CD4-positive, alpha-beta T cell treated with Interleukin-4 for 4 hours (primary cell): ENCODE data around the gene MYO18B.

Experiments
- DNase-seq: peaks from one replicate; pipeline ENCODE4 v3.0.0-alpha.2; 2020

The MYO18B gene

GRCh38 chr22:25874327-25874726, 132.3 kb downstream of the MYO18B start:
- DNase-seq = no peak

DNA sequence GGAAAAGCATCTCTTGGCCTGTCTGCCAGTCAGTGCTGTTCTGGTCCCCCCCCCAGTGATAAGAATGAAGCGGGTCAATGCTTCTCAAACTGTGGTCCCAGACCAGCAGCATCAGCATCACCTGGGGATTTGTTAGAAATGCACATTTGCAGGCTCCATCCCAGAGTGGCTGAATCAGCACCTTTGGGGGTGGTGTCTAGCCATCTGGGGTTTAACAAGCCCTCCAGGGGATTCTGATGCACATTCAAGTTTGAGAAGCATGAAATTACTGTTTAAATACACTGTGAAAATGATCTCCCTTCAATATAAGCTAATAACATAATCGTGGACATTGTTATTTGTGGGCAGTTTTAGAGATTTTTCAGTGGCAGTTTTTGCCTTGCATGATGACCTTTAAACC, 133.5 kb downstream of the MYO18B start:
- no peak for DNase-seq

GRCh38 chr22:25876871-25877270, 134.9 kb downstream of the MYO18B start:
- DNase-seq = no peak

DNA sequence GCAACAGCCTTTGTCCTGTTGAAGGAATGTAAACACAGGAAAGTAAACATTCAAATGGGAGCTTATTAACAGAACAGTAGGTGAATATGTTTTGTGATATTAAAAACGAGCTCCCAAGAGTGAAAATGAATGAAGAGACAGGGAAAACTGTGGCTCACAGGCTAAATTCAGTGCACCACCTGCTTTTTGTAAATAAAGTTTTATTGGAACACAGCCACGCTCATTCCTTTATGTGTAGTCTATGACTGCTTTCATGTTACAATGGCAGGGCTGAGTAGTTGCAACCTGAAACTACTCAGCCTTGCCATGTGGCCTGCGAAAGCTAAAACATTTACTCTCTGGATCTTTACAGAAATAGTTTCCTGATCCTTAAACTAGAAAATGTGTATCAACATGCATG, 136.9 kb downstream of the MYO18B start:
- no peak for DNase-seq

DNA sequence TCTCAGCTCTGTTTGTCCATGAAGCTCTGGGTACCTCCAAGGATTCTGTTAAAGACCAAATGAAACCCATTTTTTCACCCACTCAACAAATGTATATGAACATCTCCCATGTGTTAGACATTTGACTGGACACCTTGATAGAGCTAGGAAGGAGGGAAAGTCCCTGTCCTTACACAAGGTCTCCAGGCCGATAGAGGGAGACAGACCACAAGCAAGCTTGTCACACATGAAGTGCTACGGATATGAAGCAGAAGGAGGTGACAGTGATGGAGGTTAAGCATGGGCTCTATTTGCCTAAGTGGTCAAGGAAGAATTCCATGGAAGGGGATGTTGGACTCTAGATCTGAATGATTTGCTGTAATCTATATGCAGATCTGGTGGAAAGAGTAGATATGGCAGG, 138.5 kb downstream of the MYO18B start:
- DNase-seq = no peak

DNA sequence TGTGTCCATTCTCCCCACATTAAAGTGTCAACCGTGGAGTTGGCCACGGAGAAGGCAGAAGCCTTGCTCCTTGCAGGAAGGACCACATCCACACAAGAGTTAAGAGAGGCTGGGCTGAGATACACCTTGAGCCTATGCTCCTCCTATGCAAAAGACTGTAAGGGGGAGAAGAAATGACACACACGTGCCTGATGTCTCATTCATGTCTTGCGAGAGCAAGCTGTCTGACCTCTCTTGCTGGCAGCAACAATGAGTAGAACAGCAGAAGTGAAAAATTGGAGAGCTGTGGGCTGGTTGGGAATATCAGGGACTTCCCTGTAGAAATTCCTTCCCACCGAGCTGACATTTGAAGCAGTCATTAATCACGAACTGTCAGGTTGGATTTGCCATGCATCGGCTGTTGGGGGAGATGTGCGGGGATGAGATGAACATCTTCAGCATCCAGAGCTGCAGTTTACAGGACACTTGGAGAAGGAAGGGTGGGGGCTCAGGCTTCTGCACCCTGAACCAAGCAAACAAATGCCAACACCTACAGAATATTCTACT, 139.3 kb downstream of the MYO18B start:
- no peak for DNase-seq

GRCh38 chr22:25882360-25882759, 140.4 kb downstream of the MYO18B start:
- DNase-seq = no peak

- no peak for DNase-seq
Observed at GRCh38 chr22:25883482-25884033, 141.6 kb downstream of the MYO18B start.

DNA sequence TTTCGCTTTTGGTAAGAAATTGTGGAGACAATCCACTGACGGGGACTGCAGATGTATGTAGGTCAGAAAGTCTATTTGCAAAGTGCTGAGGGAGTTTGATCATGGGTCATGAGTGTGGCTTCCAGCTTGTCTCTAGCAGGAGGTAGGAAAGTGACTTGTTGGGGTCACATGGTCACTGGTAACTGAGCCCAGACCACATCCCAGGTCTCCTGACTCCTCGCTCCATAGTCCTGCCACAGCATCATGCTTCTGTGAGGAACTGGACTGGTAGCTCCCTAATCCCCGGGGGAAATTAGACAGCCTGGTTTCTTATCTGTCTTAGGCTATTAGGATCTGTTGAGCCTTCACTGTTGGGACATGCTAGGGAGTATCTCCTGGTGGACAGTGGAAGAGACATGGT, 142.1 kb downstream of the MYO18B start:
- no peak for DNase-seq

DNA sequence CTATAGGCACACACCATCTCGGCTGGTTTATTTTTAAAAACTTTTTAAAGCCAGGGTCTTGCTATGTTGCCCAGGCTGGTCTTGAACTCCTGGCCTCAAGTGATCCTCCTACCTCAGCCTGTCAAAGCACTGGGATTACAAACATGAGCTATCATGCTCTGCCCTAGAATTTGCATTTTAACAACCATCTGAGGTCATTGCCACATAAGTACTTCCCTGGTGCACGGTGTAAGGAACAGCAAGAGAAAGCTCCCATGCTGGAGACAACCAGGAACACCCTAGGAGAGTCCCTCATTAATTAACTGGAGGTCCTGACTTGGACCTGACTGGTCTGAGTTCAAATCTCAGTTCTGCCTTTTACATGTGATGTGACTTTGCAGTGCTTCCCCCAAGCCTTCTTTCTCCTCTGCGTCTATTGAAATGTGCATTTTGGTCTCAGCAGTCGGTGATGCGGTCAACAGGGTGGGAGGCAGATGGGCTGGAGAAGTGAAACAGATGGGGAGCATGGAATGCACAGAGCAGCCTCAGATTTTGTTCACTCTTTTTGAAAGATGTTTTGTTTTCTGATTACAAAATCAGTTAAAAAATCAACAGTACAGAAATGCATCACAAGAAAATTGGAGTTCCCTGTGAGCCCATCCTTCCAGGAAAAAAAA, 146.5 kb downstream of the MYO18B start:
- DNase-seq = no peak

DNA sequence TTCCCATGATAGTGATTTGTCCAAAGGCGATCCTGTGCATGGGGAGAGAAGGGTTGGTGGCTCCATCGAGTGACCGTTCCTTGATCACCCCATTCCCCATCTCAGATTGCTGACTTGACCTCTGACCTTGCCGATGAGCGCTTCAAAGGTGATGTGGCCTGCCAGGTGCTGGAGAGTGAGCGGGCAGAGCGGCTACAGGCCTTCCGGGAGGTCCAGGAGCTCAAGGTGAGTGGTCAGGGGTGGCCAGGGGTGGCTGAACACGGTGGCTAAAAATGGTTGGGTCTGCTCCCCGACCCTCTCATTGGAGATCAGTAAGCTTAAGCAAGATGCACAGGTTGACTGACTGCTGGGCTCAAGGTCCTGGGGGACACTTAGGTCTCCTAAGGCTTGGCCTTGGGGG, 148.7 kb downstream of the MYO18B start:
- DNase-seq = no peak

GRCh38 chr22:25892678-25893077, 150.7 kb downstream of the MYO18B start:
- DNase-seq = no peak

DNA sequence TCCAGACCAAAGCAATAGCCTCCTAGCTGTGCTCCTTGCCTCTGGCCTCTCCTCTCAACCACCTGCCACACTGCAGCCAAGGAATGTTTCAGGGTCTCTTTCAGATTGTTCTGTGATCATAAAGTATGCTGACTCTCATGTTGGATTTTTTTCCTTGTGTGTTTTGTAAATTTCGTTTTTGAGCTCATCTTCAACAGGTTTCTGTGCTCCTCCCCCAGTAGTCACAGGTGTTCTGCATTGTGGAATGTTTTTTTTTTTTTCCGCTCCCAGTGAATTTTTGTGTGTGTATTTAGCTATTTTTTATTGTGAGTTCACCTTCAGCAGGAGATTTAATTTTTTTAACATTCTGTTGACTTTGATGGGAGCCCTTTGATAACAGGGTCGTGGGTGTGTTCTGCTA, 153.7 kb downstream of the MYO18B start:
- DNase-seq = no peak

- DNase-seq = no peak
Observed at GRCh38 chr22:25896098-25896497, 154.1 kb downstream of the MYO18B start.

DNA sequence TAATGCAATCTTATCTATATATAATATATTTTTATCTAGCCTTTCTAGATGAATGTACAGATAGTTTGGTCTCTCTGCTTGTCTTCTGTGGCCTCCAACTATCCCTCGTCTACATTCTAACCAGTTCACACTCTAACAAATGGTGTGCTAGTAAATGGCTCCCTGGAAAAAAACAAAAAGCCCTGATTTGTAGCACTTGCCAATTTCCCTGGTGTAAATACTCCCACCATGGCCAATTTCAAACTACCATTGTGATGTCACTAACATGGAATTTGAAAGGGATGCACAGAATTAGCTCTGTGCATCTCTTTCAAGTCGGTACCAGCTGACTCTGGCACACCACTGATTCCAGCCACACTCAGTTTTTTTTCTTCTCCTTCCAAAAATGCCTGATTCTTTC, 154.6 kb downstream of the MYO18B start:
- no peak for DNase-seq

DNA sequence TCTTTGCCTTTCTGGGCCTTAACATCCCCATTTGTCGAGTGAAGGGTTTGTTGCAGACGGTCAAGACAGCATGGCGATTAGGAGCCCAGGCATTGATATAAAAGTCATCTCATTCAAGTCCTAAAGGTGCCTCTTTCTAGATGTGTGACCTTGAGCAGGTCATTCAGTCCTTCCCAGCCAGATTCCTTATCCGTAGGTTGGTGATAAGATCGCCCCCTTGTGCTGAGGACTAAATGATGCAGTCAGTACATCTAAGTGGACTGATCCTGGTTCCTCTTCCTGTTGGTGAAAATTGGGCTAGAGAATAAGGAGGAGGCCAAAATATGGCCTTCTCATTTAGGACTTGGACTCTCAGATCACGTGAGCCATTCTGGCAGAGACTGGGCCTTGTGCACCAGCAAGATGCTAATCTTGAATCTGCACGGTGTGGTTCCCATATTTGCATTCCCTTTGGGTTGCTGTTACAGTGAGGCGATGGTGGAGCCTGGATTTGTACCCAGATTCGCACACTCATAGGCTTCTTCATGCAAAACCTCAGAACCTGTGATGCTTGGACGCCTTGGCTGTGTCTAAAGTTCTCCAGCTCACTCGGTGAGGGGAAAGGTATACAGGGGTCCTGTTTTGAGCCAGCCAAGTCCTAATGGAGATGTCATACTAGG, 156.8 kb downstream of the MYO18B start:
- no peak for DNase-seq

- no peak for DNase-seq
Observed at GRCh38 chr22:25899566-25899965, 157.6 kb downstream of the MYO18B start.

GRCh38 chr22:25900390-25900789, 158.4 kb downstream of the MYO18B start:
- no peak for DNase-seq

- DNase-seq = no peak
Observed at GRCh38 chr22:25900880-25901279, 158.9 kb downstream of the MYO18B start.

DNA sequence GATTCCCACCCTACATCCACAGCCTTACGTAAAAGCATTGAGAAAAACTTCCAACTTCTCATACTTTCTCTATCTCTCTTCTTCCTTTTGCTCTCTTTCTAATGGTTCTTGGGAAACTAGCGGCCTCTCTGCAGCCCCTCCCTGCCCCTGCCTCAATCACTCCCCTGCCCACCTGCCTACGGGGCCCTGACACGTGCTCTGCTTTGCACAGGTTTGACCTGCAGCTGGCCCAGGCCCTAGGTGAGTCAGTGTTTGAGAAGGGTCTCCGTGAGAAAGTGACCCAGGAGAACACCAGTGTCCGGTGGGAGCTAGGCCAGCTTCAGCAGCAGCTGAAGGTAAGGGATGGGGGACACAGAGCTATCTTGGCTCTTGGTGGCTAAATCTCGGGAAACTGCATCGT, 160.4 kb downstream of the MYO18B start:
- no peak for DNase-seq

GRCh38 chr22:25903294-25903693, 161.3 kb downstream of the MYO18B start:
- DNase-seq = no peak

DNA sequence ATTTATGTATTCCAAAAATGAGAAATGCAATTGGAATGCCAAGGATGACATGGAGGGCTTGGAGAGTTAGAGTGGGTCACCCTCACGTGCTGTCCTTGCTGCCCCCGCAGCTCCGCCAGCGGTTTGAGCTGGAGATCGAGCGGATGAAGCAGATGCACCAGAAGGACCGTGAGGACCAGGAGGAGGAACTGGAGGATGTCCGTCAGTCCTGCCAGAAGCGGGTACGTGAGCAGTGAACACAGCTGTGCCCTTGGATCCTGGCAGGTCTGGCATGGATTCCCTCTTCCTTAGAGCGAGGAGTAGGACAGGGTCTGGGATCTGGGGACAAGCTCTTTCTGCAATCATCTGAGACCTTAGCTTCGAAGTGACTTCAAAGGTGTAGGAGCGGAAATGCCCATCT, 166.2 kb downstream of the MYO18B start:
- DNase-seq = no peak

DNA sequence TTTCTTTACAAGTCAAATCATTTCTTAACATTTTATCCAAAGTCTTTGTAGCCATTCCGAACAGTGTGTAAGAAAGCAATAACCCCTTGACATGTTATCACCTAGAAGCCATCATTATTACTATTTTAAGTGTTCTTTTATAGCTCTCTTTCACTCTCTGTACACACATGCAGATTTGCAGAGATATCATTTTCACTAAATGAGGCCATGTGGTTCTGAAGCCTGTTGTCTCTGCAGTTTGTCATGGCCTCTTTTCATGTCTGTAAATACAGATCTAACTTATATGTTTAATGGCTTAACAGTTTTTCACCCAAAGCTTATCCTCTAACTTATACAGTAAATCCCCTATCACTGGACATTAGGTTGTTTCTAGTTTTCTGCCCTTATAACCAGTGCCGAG, 166.8 kb downstream of the MYO18B start:
- DNase-seq = no peak

DNA sequence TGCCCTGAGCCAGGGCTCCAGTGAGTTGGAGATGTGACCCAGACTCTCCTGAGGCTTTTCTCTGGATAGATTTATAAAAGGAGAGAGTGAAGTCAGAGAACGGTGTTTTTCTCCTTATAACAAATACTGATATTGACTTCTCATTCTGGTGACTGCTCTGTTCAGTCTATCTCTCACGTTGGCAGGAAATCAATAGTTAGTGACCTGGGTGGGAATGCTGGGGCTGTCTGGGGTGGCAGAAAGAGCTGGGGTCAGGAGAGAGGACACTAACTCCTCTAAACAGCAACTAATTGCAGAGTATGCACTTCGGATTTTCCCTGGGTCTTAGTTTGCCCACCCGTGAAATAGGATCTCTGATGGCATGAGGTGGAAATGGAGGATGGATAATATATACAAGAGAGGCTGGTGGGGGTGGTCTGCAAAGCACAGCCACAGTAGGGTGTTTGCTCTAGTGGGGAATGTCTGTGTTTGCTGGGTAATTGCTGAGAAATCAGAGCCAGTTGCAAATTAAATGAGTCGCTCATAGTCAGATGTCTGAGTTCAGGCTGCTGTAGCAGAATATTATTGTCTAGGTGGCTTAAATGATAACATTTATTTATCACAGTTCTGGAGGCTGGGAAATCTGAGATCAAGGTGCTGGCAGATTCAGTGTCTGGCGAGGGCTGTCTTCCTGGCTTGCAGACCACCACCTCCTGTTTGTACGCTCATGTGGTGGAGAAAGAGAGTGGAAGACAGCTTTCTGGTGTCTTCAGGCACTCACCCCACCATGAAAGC, 167.8 kb downstream of the MYO18B start:
- DNase-seq = no peak
